Globus pallidus (tissue), 1 donor: Measurements from ENCODE around the gene IGFBP4.

Experiments used
- DNase-seq: peaks from one replicate; pipeline ENCODE4 v3.0.0-alpha.2; 2015; ENCODE audit warnings: low spot score

IGFBP4 gene

GRCh38 chr17:40432864-40433528, 10.3 kb upstream of the IGFBP4 start:
- DNase-seq = no peak

- DNase-seq = no peak
These were observed 9.5 kb upstream of the IGFBP4 start for GRCh38 chr17:40433551-40434415.

GRCh38 chr17:40436636-40437035, 6.6 kb upstream of the IGFBP4 start:
- no peak for DNase-seq

GRCh38 chr17:40437095-40437732, 6.0 kb upstream of the IGFBP4 start:
- no peak for DNase-seq

GRCh38 chr17:40440166-40440565, 3.1 kb upstream of the IGFBP4 start:
- DNase-seq = no peak

- DNase-seq = no peak
These were observed 656 bp upstream of the IGFBP4 start for GRCh38 chr17:40442392-40443195.

GRCh38 chr17:40443988-40444899, 994 bp downstream of the IGFBP4 start:
- no peak for DNase-seq

GRCh38 chr17:40445751-40446468, 2.7 kb downstream of the IGFBP4 start:
- DNase-seq = no peak

GRCh38 chr17:40447148-40447644, 3.9 kb downstream of the IGFBP4 start:
- no peak for DNase-seq

- no peak for DNase-seq
These were observed 4.6 kb downstream of the IGFBP4 start for GRCh38 chr17:40447806-40448205.

- no peak for DNase-seq
These were observed 5.0 kb downstream of the IGFBP4 start for GRCh38 chr17:40448213-40448638.

GRCh38 chr17:40448639-40449261, 5.5 kb downstream of the IGFBP4 start:
- DNase-seq = no peak

- no peak for DNase-seq
These were observed 6.9 kb downstream of the IGFBP4 start for GRCh38 chr17:40450175-40450574.

- no peak for DNase-seq
These were observed 8.2 kb downstream of the IGFBP4 start for GRCh38 chr17:40451420-40451819.

- DNase-seq = no peak
These were observed 9.1 kb downstream of the IGFBP4 start for GRCh38 chr17:40452216-40452787.

GRCh38 chr17:40452921-40453378, 9.7 kb downstream of the IGFBP4 start:
- DNase-seq = no peak

- DNase-seq = no peak
These were observed 10.8 kb downstream of the IGFBP4 start for GRCh38 chr17:40453881-40454612.

- no peak for DNase-seq
These were observed 11.4 kb downstream of the IGFBP4 start for GRCh38 chr17:40454613-40454995.
